ENCODE results near the gene P4HA3.

The P4HA3 gene

DNA sequence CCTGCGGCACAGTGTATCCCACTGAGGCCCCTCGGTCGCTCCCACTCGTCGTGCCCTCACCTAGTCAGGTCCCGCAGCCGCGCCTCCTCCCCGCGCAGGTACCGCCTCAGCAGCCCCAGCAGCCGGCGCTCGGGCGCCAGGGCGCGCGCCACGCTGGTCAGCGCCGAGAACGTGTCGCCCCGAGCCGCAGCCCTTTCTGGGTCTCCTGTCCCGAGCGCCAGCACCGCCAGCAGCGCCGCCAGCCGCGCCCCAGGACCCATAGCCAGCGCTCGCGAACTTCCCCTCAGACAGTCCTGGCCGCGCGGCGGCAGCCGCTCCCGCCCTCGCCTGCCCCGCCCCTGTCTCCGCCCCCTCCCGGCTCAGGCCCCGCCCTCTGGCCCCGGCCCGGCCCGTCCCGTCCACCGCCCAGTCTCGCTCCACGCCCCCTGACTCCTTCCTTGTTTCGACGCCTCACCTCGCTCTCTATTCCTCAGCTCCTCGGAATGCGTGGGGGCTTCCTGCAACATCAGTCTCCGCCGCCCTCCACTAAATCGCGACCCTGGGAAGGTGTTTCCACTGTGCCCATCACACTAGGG lies at the start of gene P4HA3:
Gene P4HA3 (minus strand): TSS at position 289 of the 575 bp plus-strand sequence. CDS start 29 bp downstream, at position 260.
- H3K4me3 ChIP-seq (ENCODE audit: low read depth, low read length) = peak within 1 kb of the TSS; percentile 10
- TF ChIP-seq POLR2A (IDR thresholded peaks at IDR 0.05; ENCODE audit: extremely low read depth, insufficient read length) = no peak
- TF ChIP-seq MYC (IDR thresholded peaks at IDR 0.05; ENCODE audit: low read depth, low read length) = no peak
- TF ChIP-seq, protein P1, sequence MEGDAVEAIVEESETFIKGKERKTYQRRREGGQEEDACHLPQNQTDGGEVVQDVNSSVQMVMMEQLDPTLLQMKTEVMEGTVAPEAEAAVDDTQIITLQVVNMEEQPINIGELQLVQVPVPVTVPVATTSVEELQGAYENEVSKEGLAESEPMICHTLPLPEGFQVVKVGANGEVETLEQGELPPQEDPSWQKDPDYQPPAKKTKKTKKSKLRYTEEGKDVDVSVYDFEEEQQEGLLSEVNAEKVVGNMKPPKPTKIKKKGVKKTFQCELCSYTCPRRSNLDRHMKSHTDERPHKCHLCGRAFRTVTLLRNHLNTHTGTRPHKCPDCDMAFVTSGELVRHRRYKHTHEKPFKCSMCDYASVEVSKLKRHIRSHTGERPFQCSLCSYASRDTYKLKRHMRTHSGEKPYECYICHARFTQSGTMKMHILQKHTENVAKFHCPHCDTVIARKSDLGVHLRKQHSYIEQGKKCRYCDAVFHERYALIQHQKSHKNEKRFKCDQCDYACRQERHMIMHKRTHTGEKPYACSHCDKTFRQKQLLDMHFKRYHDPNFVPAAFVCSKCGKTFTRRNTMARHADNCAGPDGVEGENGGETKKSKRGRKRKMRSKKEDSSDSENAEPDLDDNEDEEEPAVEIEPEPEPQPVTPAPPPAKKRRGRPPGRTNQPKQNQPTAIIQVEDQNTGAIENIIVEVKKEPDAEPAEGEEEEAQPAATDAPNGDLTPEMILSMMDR (IDR thresholded peaks at IDR 0.05; ENCODE audit: low read depth, low read length) = no peak
- TF ChIP-seq, protein P2, sequence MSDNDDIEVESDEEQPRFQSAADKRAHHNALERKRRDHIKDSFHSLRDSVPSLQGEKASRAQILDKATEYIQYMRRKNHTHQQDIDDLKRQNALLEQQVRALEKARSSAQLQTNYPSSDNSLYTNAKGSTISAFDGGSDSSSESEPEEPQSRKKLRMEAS (IDR thresholded peaks at IDR 0.05; ENCODE audit: low read depth, low read length) = no peak
- peak; percentile 69 for DNase-seq (ENCODE audit: low read depth)

DNA sequence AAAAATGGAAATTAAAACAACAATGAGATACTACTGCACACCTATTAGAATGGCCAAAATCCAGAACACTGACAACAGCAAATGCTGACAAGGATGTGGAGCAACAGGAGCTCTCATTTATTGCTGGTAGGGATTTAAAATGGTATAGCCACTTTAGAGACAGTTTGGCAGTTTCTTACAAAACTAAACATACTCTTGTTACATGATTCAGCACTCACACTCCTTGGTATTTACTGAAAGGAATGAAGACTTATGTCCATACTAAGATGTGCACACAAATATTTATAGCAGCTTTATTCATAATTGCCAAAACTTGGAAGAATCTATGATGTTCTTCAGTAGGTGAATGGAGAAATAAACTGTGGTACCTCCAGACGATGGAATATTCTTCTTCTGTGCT lies 46.0 kb upstream of the P4HA3 start:
- H3K4me3 ChIP-seq (ENCODE audit: low read depth, low read length) = no peak overlapping the region
- DNase-seq (ENCODE audit: low read depth) = no peak
- TF ChIP-seq, protein P1 (IDR thresholded peaks at IDR 0.05; ENCODE audit: low read depth, low read length) = no peak
- TF ChIP-seq MYC (IDR thresholded peaks at IDR 0.05; ENCODE audit: low read depth, low read length) (no peak), POLR2A (IDR thresholded peaks at IDR 0.05; ENCODE audit: extremely low read depth, insufficient read length) (no peak)

DNA sequence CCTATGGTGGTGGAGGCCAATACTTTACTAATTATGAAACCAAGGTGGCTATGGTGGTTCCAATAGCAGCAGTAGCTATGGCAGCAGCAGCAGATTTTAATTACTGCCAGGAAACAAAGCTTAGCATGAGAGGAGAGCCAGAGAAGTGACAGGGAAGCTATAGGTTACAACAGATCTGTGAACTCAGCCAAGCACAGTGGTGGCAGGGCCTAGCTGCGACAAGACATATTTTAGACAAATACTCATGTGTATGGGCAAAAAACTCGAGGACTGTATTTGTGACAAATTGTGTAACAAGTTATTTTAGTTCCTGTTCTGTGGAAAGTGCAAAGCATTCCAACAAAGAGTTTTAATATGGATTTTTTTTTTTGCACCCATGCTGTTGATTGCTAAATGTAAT lies 44.2 kb upstream of the P4HA3 start:
- DNase-seq (ENCODE audit: low read depth) = no peak
- no peak for TF ChIP-seq POLR2A (IDR thresholded peaks at IDR 0.05; ENCODE audit: extremely low read depth, insufficient read length)
- TF ChIP-seq MYC (IDR thresholded peaks at IDR 0.05; ENCODE audit: low read depth, low read length) = no peak
- TF ChIP-seq, protein P2 (IDR thresholded peaks at IDR 0.05; ENCODE audit: low read depth, low read length) = no peak
- TF ChIP-seq, protein P1 (IDR thresholded peaks at IDR 0.05; ENCODE audit: low read depth, low read length) = no peak
- H3K4me3 ChIP-seq (ENCODE audit: low read depth, low read length) = no peak overlapping the region

DNA sequence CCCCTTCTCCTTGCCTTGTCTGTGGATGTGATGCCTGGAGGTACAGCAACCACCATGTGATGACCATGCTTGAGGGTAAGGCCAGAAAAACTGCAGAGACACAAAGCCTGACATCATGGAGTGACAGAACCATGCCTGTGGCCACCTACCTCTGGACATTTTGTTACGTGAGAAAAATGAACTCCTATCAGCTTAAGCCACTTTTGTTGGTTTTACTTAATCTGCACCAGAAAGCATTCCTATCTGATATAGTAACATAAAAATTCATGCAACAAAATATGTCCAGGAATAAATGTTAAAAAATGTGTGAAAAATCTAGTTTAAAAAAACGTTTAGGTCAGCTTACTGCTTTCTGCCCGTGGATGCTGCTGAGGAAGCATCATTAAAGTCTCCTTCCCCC lies 42.6 kb upstream of the P4HA3 start:
- no peak for DNase-seq (ENCODE audit: low read depth)
- TF ChIP-seq, protein P1 (IDR thresholded peaks at IDR 0.05; ENCODE audit: low read depth, low read length) = no peak
- TF ChIP-seq POLR2A (IDR thresholded peaks at IDR 0.05; ENCODE audit: extremely low read depth, insufficient read length) (no peak), MYC (IDR thresholded peaks at IDR 0.05; ENCODE audit: low read depth, low read length) (no peak)
- TF ChIP-seq, protein P2 (IDR thresholded peaks at IDR 0.05; ENCODE audit: low read depth, low read length) = no peak
- H3K4me3 ChIP-seq (ENCODE audit: low read depth, low read length) = no peak overlapping the region

GRCh38 chr11:74347381-74347780 lies 35.9 kb upstream of the P4HA3 start:
- H3K4me3 ChIP-seq (ENCODE audit: low read depth, low read length) = no peak overlapping the region
- TF ChIP-seq MYC (IDR thresholded peaks at IDR 0.05; ENCODE audit: low read depth, low read length) = no peak
- TF ChIP-seq, protein P1 (IDR thresholded peaks at IDR 0.05; ENCODE audit: low read depth, low read length) = no peak
- TF ChIP-seq, protein P2 (IDR thresholded peaks at IDR 0.05; ENCODE audit: low read depth, low read length) = no peak
- no peak for TF ChIP-seq POLR2A (IDR thresholded peaks at IDR 0.05; ENCODE audit: extremely low read depth, insufficient read length)
- DNase-seq (ENCODE audit: low read depth) = no peak

GRCh38 chr11:74345420-74345819 lies 34.0 kb upstream of the P4HA3 start:
- DNase-seq (ENCODE audit: low read depth) = no peak
- no peak overlapping the region for H3K4me3 ChIP-seq (ENCODE audit: low read depth, low read length)
- TF ChIP-seq, protein P2 (IDR thresholded peaks at IDR 0.05; ENCODE audit: low read depth, low read length) = no peak
- TF ChIP-seq POLR2A (IDR thresholded peaks at IDR 0.05; ENCODE audit: extremely low read depth, insufficient read length) (no peak), MYC (IDR thresholded peaks at IDR 0.05; ENCODE audit: low read depth, low read length) (no peak)
- TF ChIP-seq, protein P1 (IDR thresholded peaks at IDR 0.05; ENCODE audit: low read depth, low read length) = no peak
